Spleen (tissue), 11 donors: ENCODE results near the gene NLK. TPM values are rescaled to one million over a fixed set of nuclear protein-coding genes. Genes with fewer than 3 reads are reported as not detected.

Experiments used
- DNase-seq: peaks from one replicate; pipeline ENCODE4 v3.0.0-alpha.2; 2020
- H3K27ac ChIP-seq, 8 donors: fragments of 200-600 bp; sonication (generic) in 7 of 8; 1 replicate in 4 of 8; 2 replicates in 4 of 8; pipeline versions ENCODE4 v1.5.0 to v1.8.0; 2016 to 2021; ENCODE audit warnings: inconsistent platforms in 4 of 8, mild to moderate bottlenecking in 4 of 8, moderate library complexity in 1 of 8
- H3K27me3 ChIP-seq, 7 donors: fragments of 200-600 bp; sonication (generic) in 6 of 7; replicated peaks in 1 of 7; 1 replicate in 4 of 7; 2 replicates in 3 of 7; pipeline versions ENCODE4 v1.5.0 to v1.8.0; 2016 to 2021; ENCODE audit warnings: inconsistent platforms in 3 of 7, mild to moderate bottlenecking in 1 of 7
- H3K36me3 ChIP-seq, 6 donors: fragments of 200-600 bp; sonication (generic) in 5 of 6; 1 replicate in 4 of 6; 2 replicates in 2 of 6; pipeline versions ENCODE4 v1.5.0 to v1.8.0; 2016 to 2021; ENCODE audit warnings: inconsistent platforms in 2 of 6
- H3K4me1 ChIP-seq, 6 donors: fragments of 200-600 bp; sonication (generic) in 5 of 6; 1 replicate in 3 of 6; 2 replicates in 3 of 6; pipeline versions ENCODE4 v1.5.0 to v1.8.0; 2016 to 2021; ENCODE audit warnings: inconsistent platforms in 3 of 6
- H3K4me3 ChIP-seq, 8 donors: fragments of 200-600 bp; sonication (generic) in 7 of 8; 1 replicate in 4 of 8; 2 replicates in 4 of 8; pipeline versions ENCODE4 v1.5.0 to v1.8.0; 2016 to 2021; ENCODE audit warnings: inconsistent platforms in 4 of 8, mild to moderate bottlenecking in 4 of 8, moderate library complexity in 2 of 8
- H3K9me3 ChIP-seq, 8 donors: fragments of 200-600 bp; sonication (generic) in 7 of 8; 1 replicate in 4 of 8; 2 replicates in 4 of 8; pipeline versions ENCODE4 v1.5.0 to v1.8.0; 2016 to 2021; ENCODE audit warnings: inconsistent platforms in 4 of 8
- POLR2A ChIP-seq, 3 donors: fragments of 450-650 bp; IDR thresholded peaks; one replicate each; pipeline ENCODE4 v1.5.1; 2017; ENCODE audit warnings: antibody characterized with exemption in 3 of 3, mild to moderate bottlenecking in 1 of 3
- POLR2AphosphoS5 ChIP-seq, 3 donors: sonication (generic); formaldehyde crosslinking; IDR thresholded peaks; one replicate each; pipeline ENCODE4 v1.5.1; 2017; ENCODE audit warnings: antibody characterized with exemption in 3 of 3
- WGBS, 5 donors: extraction: QIAGEN DNeasy Blood & Tissue Kit in 3 of 5; methylation state at CpG; one replicate each; pipeline versions ENCODE4 v1.1.5 to v1.1.7; 2013 to 2018; 5-methylcytosine and 5-hydroxymethylcytosine counted together
- intact Hi-C: fragments of 100-400 bp; cut with DNase I; formaldehyde crosslinking; loops from one replicate; pipeline ENCODE4 v1.15.0; 2023; ENCODE audit warnings: low total_unique reads
- polyA plus RNA-seq, 3 donors: library from polyadenylated mRNA; stranded (reverse); fragments of 200-250 nt; gene quantifications; one replicate each; pipeline ENCODE4 v1.2.1, GENCODE V29; 2013
- total RNA-seq, 7 donors: library from RNA; depleted of rRNA in 3 of 7; stranded (reverse); fragments of >200 nt in 3 of 7; fragmentation: NEBNext Ultra II Directional in 4 of 7; extraction: Animal tissue kit (Norgen Biotek cat#: 25700) in 4 of 7; gene quantifications; one replicate each; pipeline versions ENCODE4 v1.1.0 to v1.2.1, GENCODE V29; 2016 to 2021
- TF ChIP-seq, protein P1 (sequence below), 11 experiments: fragments of 200-600 bp in 7 of 11; fragments of 450-650 bp in 4 of 11; sonication (generic) in 4 of 11; IDR thresholded peaks in 8 of 11; conservative IDR thresholded peaks in 3 of 11; 1 replicate in 7 of 11; 2 replicates in 4 of 11; pipeline versions ENCODE4 v1.4.0 to v1.8.0; 2016 to 2021; ENCODE audit warnings: antibody characterized with exemption in 11 of 11, inconsistent platforms in 4 of 11, mild to moderate bottlenecking in 1 of 11
- donor health status: healthy with polysubstance abuse.
- donor health status: DM: no; HTN: no; CAD: no; lungs with moderate emphysema.
- donor health status: DM: no; HTN: no; CAD: no.
- donor health status: Bipolar disorder and iron deficiency.
- donor health status: healthy.
- donor health status: DM: no; HTN: no; CAD: no.
- donor health status: DM: yes; HTN: yes; CAD: no.

NLK gene
- total and polyA plus RNA-seq, 10 donors = 12.6 to 49.4 (median 34.3) TPM

DNA sequence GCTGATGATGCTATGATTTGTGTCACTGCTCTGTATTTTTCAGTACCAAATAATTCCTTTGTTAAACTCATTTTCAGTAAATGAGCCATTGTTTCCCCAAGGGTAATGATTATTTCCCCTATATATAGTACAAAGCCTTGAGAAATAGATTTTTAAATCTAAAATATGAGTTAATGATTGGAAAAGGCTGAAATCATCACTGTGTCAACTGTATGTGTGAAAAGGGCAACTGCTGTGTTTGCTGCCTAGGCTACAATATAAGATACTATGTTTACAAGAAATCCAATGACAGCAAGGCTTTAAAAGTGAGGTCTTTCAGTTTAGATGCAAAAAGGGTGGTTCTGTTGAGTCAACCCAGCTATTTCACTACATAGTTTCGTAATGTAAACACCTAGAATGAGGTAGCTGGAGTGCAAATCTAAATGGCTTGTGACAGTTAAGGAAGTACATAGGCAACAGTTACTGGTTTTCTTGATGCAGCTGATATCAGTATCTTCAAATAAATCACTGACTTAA lies 15.3 kb downstream of the NLK start:
- no peaks in the 10 kb centered on the region for H3K27me3 ChIP-seq
- peaks cover 20 to 70% (median 35%) of the 10 kb centered on the region in 6 donors for H3K4me1 ChIP-seq
- 26 to 79% (median 51%) methylated on average over 1 of the region's 1 CpG for WGBS, 5 donors
- DNase-seq = no peak
- no peaks in the 10 kb centered on the region for H3K9me3 ChIP-seq
- TF ChIP-seq POLR2AphosphoS5 (IDR thresholded peaks at IDR 0.05) = no peak
- TF ChIP-seq POLR2A (IDR thresholded peaks at IDR 0.05) = no peak
- TF ChIP-seq, protein P1, sequence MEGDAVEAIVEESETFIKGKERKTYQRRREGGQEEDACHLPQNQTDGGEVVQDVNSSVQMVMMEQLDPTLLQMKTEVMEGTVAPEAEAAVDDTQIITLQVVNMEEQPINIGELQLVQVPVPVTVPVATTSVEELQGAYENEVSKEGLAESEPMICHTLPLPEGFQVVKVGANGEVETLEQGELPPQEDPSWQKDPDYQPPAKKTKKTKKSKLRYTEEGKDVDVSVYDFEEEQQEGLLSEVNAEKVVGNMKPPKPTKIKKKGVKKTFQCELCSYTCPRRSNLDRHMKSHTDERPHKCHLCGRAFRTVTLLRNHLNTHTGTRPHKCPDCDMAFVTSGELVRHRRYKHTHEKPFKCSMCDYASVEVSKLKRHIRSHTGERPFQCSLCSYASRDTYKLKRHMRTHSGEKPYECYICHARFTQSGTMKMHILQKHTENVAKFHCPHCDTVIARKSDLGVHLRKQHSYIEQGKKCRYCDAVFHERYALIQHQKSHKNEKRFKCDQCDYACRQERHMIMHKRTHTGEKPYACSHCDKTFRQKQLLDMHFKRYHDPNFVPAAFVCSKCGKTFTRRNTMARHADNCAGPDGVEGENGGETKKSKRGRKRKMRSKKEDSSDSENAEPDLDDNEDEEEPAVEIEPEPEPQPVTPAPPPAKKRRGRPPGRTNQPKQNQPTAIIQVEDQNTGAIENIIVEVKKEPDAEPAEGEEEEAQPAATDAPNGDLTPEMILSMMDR (IDR thresholded peaks at IDR 0.05 in 8 of 11, conservative IDR thresholded peaks at IDR 0.05 in 3 of 11) = no peak
- intact Hi-C loops = no loop called here
- H3K36me3 ChIP-seq = no peaks in the 10 kb centered on the region
- peak overlapping the region in 1 of 8 donors; percentile 6 for H3K4me3 ChIP-seq
- peak overlapping the region in 6 of 8 donors; percentile 46 to 78 (median 64) for H3K27ac ChIP-seq

DNA sequence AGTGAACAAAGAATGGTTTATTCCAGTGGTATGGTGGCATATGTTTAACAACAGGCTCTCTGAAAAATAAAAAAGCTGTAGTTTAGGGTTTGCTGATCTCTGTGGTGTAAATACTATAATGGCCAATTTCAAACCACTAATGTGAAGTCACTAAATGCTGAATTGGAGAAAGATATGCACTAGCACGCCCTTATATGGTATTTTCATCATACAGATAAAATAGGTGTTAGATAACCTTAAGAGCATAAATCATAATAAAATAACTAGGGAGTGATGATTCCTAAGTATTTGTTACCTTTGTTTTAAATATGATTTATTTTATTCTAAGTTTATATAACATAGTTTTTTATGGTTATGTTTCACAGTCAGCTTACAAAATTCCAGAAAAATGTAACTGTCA lies 17.2 kb downstream of the NLK start:
- no peak for DNase-seq
- no peak overlapping the region for H3K27ac ChIP-seq
- no peaks in the 10 kb centered on the region for H3K27me3 ChIP-seq
- H3K4me3 ChIP-seq = no peak overlapping the region
- TF ChIP-seq POLR2A (IDR thresholded peaks at IDR 0.05) = no peak
- TF ChIP-seq, protein P1 (IDR thresholded peaks at IDR 0.05 in 8 of 11, conservative IDR thresholded peaks at IDR 0.05 in 3 of 11) = no peak
- H3K4me1 ChIP-seq = peaks cover 8 to 56% (median 25%) of the 10 kb centered on the region in 6 donors
- H3K36me3 ChIP-seq = no peaks in the 10 kb centered on the region
- H3K9me3 ChIP-seq = no peaks in the 10 kb centered on the region
- 93 to 100% (median 98%) methylated on average over 1 of the region's 1 CpG for WGBS, 5 donors
- intact Hi-C loops = no loop called here

DNA sequence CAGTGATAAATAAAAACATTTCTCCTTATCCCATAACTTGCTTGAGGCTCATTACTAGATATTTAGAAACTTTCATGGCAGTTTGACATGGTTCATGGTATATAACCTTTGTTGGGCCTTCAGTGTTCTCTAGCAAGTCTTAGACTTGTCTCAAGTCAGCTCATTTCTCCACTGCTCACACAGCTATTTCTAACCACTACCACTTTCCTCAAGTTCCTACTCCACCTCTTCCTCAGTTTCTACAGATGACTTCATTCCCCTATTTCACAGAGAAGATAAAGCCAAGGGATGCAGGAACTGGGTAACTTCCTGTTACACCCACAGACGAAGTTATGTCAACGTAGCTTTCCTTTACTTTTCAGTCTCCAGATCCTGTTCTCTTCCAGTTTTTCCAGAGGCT lies 23.2 kb downstream of the NLK start:
- intact Hi-C loops = no loop called here
- WGBS, 5 donors = 17 to 53% (median 29%) methylated on average over 2 of the region's 2 CpGs
- no peak for DNase-seq
- peaks cover 0 to 5% (median 4%) of the 10 kb centered on the region in 8 donors for H3K9me3 ChIP-seq
- H3K36me3 ChIP-seq = peaks cover 0 to 7% (median 0%) of the 10 kb centered on the region in 6 donors
- peak overlapping the region in 7 of 8 donors; percentile 2 to 61 (median 38) for H3K27ac ChIP-seq
- peaks cover 0 to 29% (median 18%) of the 10 kb centered on the region in 6 donors for H3K4me1 ChIP-seq
- H3K4me3 ChIP-seq = no peak overlapping the region
- no peaks in the 10 kb centered on the region for H3K27me3 ChIP-seq
- no peak for TF ChIP-seq POLR2AphosphoS5 (IDR thresholded peaks at IDR 0.05)
- TF ChIP-seq POLR2A (IDR thresholded peaks at IDR 0.05) = no peak
- TF ChIP-seq, protein P1 (IDR thresholded peaks at IDR 0.05 in 8 of 11, conservative IDR thresholded peaks at IDR 0.05 in 3 of 11) = no peak

DNA sequence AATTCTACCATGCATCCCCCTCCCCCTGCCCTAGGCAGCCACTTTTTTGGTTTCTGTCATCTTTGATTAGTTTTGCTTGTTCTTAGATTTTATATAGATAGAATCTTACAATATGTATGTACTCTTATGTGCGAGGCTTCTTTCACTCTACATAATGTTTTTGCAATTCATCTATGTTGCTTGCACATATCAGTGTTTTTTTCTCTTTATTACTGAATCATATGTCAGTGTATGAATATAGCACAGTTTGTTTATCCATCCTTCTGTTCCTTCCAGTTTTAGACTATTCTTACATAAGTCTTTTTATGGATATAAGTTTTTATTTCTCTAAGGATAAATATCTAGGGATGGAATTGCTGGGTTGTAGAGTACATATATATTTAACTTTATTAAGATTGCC lies 26.6 kb downstream of the NLK start:
- no peak for DNase-seq
- no peak overlapping the region for H3K4me3 ChIP-seq
- H3K27ac ChIP-seq = no peak overlapping the region
- peaks cover 0 to 15% (median 0%) of the 10 kb centered on the region in 6 donors for H3K36me3 ChIP-seq
- TF ChIP-seq POLR2AphosphoS5 (IDR thresholded peaks at IDR 0.05) = no peak
- TF ChIP-seq POLR2A (IDR thresholded peaks at IDR 0.05) = no peak
- TF ChIP-seq, protein P1 (IDR thresholded peaks at IDR 0.05 in 8 of 11, conservative IDR thresholded peaks at IDR 0.05 in 3 of 11) = no peak
- no peaks in the 10 kb centered on the region for H3K27me3 ChIP-seq
- WGBS, 5 donors = 90 to 100% (median 94%) methylated on average over 1 of the region's 1 CpG
- peaks cover 0 to 22% (median 17%) of the 10 kb centered on the region in 8 donors for H3K9me3 ChIP-seq
- H3K4me1 ChIP-seq = peaks cover 0 to 55% (median 24%) of the 10 kb centered on the region in 6 donors
- intact Hi-C loops = no loop called here
